ENCODE data around the gene THRSP.

DNA sequence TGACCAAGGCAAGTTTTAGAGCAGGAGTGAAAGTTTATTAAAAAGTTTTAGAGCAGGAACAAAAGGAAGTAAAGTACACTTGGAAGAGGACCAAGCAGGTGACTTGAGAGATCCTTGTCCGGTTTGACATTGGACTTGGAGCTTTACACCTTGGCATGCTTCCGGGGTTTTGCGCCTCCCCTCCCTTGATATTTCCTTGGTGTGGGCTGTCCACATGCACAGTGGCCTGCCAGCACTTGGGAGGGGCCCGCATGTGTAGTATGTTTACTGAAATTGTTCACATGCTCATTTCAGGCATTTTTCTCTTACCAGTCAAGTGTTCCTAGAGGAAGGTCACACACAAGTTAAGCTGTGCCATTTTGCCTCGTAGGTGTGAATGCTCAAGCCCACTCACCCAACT, 19.0 kb upstream of the THRSP start:
- TF ChIP-seq CTCF (IDR thresholded peaks at IDR 0.05; ENCODE audit: low read depth, low read length, missing input control) (no peak), HNF4A (conservative IDR thresholded peaks at IDR 0.05) (peak; percentile 21 to 57), ATF3 (IDR thresholded peaks at IDR 0.05) (no peak), GABPA (IDR thresholded peaks at IDR 0.05 in 1 of 2, conservative IDR thresholded peaks at IDR 0.05 in 1 of 2) (no peak), REST (IDR thresholded peaks at IDR 0.05) (no peak), TAF1 (conservative IDR thresholded peaks at IDR 0.05) (no peak), EGR1 (IDR thresholded peaks at IDR 0.05; ENCODE audit: low read depth in 2 of 2) (no peak), MAX (IDR thresholded peaks at IDR 0.05) (no peak), JUND (IDR thresholded peaks at IDR 0.05) (no peak), YY1 (IDR thresholded peaks at IDR 0.05) (no peak), SP1 (IDR thresholded peaks at IDR 0.05) (no peak), RXRA (IDR thresholded peaks at IDR 0.05) (no peak)
- TF ChIP-seq, protein P1, sequence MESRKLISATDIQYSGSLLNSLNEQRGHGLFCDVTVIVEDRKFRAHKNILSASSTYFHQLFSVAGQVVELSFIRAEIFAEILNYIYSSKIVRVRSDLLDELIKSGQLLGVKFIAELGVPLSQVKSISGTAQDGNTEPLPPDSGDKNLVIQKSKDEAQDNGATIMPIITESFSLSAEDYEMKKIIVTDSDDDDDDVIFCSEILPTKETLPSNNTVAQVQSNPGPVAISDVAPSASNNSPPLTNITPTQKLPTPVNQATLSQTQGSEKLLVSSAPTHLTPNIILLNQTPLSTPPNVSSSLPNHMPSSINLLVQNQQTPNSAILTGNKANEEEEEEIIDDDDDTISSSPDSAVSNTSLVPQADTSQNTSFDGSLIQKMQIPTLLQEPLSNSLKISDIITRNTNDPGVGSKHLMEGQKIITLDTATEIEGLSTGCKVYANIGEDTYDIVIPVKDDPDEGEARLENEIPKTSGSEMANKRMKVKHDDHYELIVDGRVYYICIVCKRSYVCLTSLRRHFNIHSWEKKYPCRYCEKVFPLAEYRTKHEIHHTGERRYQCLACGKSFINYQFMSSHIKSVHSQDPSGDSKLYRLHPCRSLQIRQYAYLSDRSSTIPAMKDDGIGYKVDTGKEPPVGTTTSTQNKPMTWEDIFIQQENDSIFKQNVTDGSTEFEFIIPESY (IDR thresholded peaks at IDR 0.05): no peak
